Activated T-cell treated with anti-CD3 and anti-CD28 coated beads, Interleukin-2, amount 50 U/mL, for 48 hours (primary cell): ENCODE data around the gene ST3GAL5.
"Not testable (repeated sequence)": the region's sequence is repeated elsewhere in the genome, so short reads cannot be mapped to it uniquely, and the experiment has no call there.

Experiments
- DNase-seq, 2 experiments: peaks; one replicate each; pipeline ENCODE4 v3.0.0-alpha.2; 2020

ST3GAL5 gene

DNA sequence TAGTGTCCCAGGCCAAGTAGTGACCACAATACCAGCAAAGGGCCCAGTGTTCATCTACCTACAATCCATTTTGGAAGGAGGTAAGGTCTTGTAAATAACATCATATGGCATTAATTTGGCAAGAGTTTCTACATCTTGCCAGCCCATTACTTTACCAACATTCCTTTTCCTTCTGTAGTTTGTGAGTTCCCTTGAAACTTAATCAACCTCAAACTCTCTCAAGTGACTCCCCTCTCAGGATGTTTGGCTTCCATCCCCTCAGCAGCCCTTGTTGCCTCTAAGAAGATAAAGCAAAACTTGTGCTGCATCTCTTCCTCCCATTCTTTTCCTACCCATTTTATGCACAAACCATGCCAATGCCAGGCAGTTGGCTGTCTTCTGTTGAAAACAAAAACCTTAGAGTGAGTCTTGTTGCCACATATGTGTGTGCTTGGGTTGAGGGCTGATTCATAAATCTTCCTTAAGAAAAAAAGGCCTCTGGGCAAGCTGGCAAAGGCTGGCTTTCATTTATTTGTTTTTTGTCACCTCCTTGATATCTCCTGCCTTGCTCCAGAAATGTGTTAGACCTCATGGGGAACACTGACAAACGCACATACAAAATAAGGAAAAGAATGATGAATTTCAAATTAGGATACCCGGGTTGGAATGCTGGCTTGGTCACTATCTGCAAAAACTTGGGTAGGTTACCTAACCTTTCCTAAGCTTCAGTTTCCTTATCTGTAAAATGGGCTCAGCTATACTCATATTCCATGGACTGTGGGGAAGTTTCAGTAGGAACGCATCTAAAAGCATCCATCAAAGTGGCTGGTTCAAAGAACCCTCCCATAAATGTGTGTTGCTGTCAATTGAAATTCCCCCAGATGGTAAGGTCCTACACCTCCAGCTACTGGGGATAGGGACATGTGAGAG, 29.4 kb upstream of the ST3GAL5 start:
- no peak for DNase-seq

DNA sequence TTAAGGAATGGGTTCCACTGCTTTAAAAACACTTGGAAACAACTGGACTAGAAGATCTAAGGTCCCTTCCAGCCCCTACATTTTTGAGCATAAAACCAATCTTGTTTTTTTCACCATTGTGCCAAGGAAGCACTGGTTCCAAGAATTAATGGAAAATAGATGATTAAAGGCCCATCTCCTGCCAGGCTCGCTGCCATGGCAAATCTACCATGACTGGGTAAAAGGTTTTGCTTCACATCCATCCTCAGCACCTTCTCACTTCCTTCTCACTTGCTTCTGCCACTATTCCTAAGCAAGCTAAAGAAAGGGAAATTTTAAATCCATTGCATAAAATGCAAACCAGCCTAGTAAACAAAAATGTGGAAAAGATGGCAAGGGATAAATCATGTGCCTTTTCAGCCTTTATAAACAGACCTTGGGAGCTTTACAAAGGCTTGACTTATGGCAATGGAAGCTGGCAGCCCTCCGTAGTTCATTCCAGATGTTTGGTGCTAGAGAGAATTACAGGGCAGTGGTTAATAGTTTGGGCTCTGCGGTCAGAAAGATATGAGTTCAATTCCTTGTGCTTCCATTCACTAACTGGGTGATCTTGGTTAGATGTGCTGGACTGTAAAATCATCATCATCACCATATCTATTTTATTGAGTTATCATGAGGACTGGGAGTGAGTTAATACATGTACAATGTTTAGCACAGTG, 27.0 kb upstream of the ST3GAL5 start:
- no peak for DNase-seq

DNA sequence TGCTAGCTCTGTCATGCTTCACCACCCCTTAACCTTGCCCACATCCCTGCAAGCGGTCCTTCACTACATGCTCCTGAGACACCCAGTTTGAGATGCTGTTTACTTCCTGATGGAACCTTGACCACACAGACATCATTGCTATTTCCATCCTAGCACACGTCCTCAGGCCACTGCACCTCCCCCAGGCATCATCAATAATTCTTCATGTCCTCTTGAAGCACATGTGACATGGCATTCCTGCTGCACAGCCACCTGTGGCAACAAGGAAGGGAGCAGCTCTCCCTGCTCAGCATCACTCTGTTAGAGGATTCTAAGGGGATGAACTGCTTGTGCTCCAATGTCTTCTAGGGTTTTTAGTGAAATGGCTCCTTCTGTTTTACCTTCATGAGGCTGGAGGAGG, 26.1 kb upstream of the ST3GAL5 start:
- no peak for DNase-seq

DNA sequence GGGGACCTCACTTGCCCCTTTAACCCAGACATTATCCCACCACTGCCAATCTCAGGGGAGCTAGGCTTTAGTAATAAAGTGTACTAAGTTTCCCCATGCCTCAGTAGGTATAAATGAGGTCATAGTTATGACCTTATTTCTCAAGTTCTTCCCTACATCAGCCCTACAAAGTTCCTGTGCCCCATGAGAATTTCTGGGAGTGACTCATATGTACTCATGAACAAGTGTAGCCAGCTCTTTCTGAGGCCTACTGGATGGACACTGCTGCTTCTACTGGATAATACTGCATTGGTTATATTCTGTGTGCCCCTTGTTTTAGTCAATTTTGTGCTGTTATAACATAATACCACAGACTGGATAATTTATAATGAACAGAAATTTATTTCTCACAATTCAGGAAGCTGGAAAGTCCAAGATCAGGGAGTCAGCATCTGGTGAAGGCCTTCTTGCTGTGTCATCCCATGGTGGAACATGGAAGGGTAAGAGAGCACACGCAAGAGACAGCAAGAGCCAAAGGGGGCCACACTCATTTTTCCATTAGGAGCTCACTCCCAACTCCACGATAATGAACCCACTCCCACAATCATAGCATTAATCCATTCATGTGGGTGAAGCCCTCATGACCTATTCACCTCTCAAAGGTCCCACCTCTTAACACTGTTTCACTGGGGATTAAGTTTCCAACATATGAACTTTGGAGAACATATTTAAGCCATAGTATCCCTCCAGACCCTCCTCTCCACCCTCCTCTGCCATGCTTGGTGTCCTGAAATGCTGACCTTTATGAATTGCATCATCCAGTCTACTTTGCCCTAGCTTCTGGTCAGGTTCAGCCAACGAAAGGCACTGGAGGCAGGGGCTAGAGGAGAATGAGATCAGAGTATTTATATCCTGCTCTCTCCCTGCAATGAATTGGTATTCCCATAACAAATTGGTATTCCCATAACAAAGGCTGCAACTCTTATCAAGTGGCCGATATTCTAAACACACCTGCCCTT, 25.4 kb upstream of the ST3GAL5 start:
- no peak for DNase-seq

DNA sequence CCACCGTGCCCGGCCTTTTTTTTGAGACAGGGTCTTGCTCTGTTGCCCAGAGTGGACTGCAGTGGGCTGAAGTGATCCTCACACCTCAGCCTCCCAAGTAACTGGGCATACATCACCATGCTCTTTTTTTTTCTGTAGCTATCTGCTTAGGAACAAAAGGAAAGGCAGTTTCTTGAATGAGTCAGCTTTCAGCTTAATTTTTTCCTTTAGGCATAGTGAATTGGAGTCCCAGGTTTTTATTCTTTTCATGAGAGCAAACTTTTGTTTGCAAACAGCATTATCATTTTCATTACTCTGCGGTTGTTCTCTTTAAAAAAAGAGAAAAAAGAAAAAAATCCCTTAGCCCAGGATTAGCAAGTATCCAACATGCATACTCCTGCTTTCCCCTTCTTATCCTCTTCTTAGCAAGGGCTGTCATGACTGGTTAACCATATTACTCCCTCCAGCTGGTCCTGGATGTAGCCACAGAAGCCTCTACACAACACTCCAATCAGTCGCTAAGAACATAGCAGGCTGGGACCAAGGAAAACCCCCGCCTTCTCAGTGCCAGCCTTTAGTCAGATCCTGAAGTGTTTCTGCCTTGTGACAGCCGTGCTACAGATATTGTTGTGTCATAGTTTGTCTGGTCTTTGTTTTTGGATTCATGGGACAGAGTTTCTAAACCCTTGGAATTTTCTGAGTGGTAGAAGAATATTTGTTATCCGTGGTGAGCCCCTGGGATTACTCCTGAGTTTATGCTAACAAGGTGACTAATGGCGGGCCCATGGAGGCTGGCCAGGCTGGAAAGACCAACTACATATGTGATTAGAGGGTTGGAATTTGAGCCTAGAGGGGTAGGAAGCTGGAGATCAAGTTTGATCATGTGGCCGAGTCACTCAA, 23.3 kb upstream of the ST3GAL5 start:
- DNase-seq, result no peak

DNA sequence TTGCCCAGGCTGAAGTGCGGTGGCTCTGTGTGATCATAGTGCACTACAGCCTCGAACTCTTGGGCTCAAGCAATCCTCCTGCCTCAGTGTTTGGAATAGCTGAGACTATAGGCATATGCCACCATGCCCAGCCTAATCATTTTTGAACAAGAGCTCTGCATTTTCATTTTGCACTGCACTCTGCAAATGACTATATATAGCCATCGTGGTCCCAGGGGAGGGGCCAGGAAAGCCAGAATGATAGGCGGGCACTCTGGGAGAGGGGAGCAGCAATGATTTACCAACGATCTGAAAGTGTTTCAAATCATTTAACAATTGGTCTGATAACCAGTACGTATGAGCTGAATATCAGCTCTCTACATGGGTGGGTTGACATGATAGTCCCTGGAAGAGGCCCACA, 22.3 kb upstream of the ST3GAL5 start:
- DNase-seq, result no peak

DNA sequence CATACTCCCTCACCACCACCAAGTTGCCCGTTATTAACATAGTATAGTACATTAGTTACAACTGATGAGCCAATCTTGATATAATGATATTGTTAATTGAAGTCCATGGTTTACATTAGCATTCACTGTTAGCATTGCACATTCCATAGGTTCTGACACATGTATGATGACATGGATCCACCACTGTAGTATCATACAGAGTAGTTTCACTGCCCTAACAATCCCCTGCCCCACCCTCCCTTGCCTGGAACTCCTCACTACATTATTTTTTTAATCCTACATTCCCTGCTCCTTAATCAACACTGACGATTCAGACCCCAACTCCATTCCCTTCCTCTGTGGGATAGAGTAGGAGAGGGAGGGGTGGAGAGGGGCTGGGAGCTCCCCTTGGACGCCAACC, 20.2 kb upstream of the ST3GAL5 start:
- no peak for DNase-seq

DNA sequence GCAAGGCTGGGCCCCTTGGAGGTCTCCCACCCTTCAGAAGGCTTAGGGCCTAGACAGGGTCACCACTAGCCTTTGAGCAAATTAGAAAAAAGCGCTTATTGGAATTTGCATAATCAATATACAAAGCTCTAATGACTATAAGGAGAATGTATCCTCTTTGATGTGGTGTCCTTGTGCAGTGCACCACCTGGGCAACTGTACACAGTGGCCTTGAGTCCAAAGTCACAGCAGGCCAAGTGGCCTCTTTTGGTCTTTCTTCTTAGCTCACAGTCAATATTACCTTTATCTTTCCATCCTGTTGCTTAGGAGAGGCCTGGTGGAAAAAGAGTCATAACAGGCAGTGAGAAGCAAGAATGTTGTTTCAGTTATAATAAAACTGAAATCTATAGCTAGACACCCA, 19.7 kb upstream of the ST3GAL5 start:
- DNase-seq, result no peak

DNA sequence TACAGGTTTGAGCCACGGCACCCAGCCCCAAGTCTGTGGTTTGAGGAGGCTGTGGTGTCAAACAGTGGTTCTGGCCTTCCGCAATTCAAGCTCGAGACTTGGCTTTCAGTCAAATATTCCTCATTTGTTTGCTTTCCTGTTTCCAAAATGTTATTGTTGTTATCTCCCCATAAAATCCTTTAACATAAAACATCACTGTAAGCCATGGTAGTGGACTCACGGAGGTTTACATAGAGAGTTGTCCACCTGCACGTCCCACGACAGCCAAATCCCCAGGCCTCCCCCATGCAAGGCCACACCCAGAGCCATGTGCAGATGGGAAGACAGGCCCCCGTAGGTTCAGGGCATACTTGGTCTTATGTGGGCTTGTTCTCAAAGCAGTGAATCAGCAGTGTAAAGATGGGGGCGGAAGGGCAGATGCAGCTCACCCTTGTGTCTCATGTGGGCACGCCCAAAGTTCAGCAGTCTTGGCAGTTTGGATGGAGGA, 18.9 kb upstream of the ST3GAL5 start:
- no peak for DNase-seq

DNA sequence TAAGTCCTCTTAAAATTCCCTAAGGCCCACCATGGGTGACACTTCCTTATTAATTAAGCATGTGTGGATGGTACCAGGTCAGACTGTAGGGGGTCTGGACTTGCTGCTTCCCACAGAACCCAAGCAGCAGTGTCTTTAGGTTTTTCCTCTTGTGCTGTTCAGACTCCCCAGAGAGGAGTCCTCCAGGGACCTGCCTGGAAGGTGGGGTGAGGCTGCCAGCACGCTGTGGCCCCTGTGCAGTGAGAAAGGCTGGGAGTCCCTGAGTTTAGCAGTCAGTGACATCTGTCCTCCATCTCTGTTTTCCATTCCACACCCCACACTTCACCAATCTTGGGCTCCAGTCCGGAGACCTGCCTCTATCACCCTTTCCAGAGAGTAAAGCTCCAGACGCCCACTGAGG, 18.0 kb upstream of the ST3GAL5 start:
- no peak for DNase-seq

DNA sequence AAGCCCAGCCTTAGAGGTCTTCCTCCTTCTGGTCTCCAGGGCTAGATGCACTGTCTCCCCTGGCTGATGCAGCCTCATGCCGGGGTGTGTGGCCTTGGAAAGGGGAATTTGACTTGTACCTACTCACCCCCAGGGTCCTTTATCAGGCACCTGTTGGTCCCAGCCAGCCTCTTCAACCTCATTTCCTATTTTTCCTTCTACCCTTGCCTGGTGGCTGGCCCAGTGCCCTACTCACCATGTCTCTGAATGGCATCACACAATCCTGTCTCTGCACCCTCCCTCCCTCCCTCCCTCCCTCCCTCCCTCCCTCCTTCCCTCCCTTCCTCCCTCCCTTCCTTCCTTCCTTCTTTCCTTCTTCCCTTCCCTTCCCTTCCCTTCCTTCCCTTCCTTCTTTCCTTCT, 17.1 kb upstream of the ST3GAL5 start:
- DNase-seq, result no peak

DNA sequence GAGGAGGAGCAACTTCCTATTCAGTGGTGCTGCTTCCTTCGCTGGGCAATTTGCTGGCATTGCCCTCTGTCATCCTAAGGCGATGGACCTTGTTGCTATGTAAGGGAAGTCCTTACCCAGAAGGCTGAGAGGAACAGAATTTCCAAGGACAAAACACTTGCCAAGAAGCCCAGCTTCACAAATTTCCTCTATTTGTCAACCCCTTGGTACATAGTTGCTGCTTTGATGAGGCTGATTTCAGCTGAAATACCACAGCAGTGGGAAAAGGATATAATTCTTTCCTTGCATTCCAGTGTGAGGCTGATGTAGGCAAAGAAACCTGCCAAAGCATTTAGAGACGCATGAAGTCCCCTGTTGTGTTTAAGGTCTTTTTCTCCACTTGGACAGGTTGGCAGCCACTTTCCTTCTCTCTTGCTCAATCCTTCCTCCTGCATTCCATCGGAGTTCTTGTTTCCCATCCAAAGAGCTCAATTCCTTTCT, 16.4 kb upstream of the ST3GAL5 start:
- DNase-seq, result no peak

DNA sequence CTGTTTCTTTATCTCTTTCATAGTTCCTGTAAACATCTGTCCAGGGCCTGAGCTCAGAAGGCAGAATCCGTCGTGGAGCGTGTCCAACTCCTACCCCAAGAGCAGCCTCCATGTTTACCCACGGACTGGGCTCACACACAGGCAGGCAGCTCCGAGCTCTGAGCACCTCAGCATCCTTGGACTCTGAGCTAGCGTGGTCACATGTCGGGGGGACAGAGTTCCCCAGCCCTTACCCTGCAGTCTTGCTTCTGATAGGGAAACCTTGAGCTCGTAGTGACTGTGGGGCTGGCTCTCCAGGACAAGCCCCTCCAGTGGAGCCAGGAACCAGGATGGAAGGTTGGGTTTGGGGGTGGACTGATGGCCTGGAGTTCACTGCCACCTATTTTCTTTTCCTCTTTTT, 15.1 kb upstream of the ST3GAL5 start:
- no peak for DNase-seq

DNA sequence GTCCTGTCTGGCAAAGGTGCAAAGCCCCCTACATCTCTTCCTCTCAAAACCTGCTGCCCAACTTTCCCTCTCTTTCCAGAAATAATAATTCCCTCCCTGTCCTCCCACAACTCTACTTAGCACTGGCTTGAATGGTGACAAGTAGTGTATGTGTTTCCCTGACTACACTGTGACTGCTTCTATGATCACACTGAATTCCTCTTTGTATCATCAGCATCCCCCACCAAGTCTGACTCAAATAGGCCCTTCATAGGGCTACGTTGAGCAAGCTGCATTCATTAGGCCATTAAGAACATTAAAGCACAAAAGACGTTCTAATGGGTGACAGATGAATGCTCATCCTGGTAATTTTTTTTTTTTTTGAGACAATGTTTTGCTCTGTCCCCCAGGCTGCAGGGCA, 13.7 kb upstream of the ST3GAL5 start:
- DNase-seq, result no peak

DNA sequence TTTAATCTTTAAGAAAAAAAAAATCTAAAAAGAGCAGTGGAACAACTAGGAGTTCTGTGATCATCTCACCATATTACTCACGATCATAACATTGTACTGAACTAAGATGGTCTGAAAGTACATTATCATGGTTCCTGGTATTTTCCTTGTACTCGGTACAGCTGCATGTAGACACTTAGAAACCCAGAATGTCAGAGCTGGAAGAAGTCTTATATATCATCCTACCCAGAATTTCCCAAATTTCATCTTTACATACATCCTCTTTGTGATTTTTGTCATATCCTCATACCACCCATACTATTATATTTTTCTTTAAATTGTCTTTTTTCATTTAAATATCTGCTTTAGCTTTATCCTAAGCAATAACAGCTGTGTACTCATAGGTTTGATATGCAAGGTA, 12.4 kb upstream of the ST3GAL5 start:
- DNase-seq, result no peak

DNA sequence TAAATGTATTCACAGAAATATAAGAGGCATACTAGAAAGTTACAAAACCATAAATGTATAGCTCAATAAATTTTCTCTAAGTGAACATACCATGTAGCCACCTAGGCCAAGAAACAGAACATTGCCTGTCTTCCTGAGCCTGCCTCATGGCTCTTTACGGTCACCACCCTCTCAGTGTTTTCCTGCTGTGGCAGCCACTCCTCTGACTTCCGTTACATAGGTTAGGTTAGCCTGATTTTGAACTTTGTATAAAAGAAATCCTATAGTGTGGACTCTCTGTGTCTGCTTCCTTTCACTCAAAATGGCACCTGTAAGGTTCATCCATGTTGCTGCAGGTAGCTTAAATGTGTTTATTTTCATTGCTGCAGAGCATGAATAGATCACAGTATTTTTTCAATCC, 11.6 kb upstream of the ST3GAL5 start:
- no peak for DNase-seq

DNA sequence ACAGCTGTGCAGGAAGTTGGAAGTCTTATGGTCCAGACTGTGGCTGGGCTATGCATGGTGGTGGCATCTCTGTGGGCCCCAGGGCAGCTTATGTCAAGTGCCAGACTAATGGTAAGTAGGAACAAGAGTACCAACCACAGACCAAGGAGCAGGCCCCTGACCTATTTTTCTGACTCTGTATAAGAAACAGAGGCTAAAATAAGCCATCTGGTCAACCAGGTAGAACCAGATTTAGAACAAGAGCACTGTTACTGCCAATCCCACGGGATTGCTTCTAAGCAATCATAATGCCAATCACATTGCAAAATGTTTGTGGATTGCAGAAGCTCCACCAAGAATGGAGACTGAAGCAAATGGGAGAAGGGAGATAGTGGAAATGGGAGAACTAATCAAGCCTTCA, 11.1 kb upstream of the ST3GAL5 start:
- DNase-seq, result no peak

DNA sequence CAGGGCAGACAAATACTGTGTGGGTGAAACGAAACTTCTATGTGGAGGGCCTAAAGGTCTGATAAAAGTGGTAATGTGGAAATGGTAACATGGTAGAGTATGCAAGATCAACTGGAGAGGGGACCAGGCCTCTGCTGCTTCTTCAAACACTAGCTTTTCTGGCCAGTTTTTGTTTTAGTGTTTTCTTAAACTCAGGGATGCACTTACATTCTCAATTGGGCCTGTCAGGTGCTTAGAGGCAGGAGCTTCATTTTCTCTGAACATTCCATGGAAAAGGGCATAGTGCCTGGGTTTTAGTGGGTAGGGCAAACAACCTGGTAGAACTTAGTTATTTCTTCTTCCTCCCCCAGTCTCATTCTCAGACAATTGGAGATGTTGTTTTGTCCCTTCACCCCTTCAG, 10.5 kb upstream of the ST3GAL5 start:
- DNase-seq, result no peak

DNA sequence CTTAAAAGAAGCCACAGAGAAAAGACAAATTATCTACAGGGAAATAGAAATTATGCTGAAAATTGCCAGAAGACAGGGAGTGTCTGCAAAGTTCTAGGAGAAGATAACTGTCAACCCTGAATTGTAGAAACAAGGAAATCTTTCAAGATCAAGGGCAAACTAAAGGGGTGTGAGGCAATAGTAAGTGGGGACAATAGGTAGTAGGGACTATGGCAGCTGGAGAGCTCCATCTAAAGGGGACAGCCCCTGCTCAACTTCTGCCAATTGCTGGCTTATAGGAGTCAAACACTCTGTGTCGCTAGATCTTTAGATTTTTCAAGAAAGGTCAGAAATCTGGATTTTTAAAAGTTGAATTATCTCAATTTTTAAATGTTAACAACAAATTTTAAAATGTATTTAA, 10.1 kb upstream of the ST3GAL5 start:
- no peak for DNase-seq

DNA sequence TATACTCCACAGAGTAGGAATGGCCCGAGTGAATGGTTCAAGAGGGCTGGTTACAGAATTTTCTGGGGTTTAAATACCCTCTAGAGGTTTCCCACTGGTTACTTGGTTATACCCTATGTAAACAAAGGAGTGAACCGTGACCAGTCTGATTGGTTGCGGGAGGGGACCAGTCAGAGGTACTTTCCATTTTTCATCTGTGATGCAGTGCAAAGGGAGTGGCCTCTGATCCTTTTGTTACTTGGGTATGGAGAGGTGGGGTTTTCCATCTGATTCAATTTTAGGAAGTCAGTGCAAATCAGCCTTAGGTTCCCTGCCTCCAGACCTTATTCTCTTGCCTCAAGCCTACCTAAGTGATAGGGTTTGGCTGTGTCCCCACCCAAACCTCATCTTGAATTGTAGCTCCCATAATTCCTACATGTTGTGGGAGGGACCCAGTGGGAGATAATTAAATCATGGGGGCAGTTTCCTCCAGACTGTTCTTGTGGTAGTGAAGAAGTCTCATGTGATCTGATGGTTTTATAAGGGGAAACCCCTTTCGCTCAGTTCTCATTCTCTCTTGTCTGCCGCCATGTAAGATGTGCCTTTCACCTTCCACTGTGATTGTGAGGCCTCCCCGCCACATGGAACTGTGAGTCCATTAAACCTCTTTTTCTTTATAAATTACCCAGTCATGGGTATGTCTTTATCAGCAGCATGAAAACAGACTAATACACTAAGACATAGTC, 5.9 kb upstream of the ST3GAL5 start:
- DNase-seq, result not testable (repeated sequence)
